ENCODE measurements around the gene CTR9. TPM values are rescaled to one million over a fixed set of nuclear protein-coding genes. Genes with fewer than 3 reads are reported as not detected.
A peak's percentile ranks its signal among the peaks of the same experiment; 100 is the strongest.

The CTR9 gene
- total and polyA plus RNA-seq, 2 experiments from 2014 or later = 29.0 to 32.7 TPM

DNA sequence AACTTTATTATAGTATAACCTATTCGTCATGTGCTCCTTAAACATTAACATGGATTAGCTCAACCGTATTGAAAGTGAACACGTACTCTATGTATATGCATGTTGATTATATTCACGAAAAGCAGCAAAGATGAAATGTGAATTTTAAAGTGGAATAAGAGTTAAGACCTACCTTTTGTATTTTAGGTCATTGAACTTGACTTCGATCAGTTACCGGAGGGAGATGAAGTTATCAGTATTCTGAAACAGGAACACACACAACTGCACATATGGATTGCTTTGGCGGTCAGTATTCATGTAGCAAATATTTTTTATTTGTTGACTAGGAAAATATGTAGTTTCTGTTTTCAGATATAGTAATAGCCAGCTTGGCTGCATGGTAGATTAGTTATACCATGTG lies 1.4 kb downstream of the CTR9 start:
- Histone ChIP-seq H3F3A (replicated peaks; ENCODE audit: low read depth) (0 out of 2 replicates have a peak, but pooled peaks cover 3% of the 10 kb centered on the region), H4K20me1 (replicated peaks; ENCODE audit: insufficient read depth) (0 out of 2 replicates have a peak, but pooled peaks cover 5% of the 10 kb centered on the region), H3K27ac (ENCODE audit: low read depth) (no peak overlapping the region), H2AFZ (no peak overlapping the region), H3K4me1 (ENCODE audit: insufficient read depth) (peaks cover 7% of the 10 kb centered on the region), H3K9me2 (ENCODE audit: insufficient read depth) (no peaks in the 10 kb centered on the region), H3K27me3 (ENCODE audit: insufficient read depth) (no peaks in the 10 kb centered on the region), H3K36me3 (ENCODE audit: insufficient read depth) (peaks cover 9% of the 10 kb centered on the region; the same call in 1 of the 2 replicates), H3K4me2 (peak overlapping the region; percentile 93), H3K79me2 (replicated peaks; ENCODE audit: insufficient read depth) (peaks cover 18% of the 10 kb centered on the region), H3K4me3 (peak overlapping the region; percentile 94)
- no peak for TF ChIP-seq REST (IDR thresholded peaks at IDR 0.05; ENCODE audit: unreplicated experiment)
- no peak for TF ChIP-seq CREB1 (CRISPR knock-in tag; IDR thresholded peaks at IDR 0.05; ENCODE audit: low read depth)
- TF ChIP-seq, protein P1, sequence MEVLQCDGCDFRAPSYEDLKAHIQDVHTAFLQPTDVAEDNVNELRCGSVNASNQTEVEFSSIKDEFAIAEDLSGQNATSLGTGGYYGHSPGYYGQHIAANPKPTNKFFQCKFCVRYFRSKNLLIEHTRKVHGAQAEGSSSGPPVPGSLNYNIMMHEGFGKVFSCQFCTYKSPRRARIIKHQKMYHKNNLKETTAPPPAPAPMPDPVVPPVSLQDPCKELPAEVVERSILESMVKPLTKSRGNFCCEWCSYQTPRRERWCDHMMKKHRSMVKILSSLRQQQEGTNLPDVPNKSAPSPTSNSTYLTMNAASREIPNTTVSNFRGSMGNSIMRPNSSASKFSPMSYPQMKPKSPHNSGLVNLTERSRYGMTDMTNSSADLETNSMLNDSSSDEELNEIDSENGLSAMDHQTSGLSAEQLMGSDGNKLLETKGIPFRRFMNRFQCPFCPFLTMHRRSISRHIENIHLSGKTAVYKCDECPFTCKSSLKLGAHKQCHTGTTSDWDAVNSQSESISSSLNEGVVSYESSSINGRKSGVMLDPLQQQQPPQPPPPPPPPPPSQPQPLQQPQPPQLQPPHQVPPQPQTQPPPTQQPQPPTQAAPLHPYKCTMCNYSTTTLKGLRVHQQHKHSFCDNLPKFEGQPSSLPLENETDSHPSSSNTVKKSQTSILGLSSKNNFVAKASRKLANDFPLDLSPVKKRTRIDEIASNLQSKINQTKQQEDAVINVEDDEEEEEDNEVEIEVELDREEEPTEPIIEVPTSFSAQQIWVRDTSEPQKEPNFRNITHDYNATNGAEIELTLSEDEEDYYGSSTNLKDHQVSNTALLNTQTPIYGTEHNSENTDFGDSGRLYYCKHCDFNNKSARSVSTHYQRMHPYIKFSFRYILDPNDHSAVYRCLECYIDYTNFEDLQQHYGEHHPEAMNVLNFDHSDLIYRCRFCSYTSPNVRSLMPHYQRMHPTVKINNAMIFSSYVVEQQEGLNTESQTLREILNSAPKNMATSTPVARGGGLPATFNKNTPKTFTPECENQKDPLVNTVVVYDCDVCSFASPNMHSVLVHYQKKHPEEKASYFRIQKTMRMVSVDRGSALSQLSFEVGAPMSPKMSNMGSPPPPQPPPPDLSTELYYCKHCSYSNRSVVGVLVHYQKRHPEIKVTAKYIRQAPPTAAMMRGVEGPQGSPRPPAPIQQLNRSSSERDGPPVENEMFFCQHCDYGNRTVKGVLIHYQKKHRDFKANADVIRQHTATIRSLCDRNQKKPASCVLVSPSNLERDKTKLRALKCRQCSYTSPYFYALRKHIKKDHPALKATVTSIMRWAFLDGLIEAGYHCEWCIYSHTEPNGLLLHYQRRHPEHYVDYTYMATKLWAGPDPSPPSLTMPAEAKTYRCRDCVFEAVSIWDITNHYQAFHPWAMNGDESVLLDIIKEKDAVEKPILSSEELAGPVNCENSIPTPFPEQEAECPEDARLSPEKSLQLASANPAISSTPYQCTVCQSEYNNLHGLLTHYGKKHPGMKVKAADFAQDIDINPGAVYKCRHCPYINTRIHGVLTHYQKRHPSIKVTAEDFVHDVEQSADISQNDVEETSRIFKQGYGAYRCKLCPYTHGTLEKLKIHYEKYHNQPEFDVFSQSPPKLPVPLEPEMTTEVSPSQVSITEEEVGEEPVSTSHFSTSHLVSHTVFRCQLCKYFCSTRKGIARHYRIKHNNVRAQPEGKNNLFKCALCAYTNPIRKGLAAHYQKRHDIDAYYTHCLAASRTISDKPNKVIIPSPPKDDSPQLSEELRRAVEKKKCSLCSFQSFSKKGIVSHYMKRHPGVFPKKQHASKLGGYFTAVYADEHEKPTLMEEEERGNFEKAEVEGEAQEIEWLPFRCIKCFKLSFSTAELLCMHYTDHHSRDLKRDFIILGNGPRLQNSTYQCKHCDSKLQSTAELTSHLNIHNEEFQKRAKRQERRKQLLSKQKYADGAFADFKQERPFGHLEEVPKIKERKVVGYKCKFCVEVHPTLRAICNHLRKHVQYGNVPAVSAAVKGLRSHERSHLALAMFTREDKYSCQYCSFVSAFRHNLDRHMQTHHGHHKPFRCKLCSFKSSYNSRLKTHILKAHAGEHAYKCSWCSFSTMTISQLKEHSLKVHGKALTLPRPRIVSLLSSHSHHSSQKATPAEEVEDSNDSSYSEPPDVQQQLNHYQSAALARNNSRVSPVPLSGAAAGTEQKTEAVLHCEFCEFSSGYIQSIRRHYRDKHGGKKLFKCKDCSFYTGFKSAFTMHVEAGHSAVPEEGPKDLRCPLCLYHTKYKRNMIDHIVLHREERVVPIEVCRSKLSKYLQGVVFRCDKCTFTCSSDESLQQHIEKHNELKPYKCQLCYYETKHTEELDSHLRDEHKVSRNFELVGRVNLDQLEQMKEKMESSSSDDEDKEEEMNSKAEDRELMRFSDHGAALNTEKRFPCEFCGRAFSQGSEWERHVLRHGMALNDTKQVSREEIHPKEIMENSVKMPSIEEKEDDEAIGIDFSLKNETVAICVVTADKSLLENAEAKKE (CRISPR knock-in tag; IDR thresholded peaks at IDR 0.05) = no peak
- TF ChIP-seq POLR2AphosphoS5 (IDR thresholded peaks at IDR 0.05; ENCODE audit: low read depth) = no peak
- TF ChIP-seq ZNF331 (CRISPR knock-in tag; IDR thresholded peaks at IDR 0.05; ENCODE audit: low read depth) = no peak
- no peak for TF ChIP-seq JUNB (IDR thresholded peaks at IDR 0.05; ENCODE audit: unreplicated experiment)
- TF ChIP-seq STAT1 (IDR thresholded peaks at IDR 0.05; ENCODE audit: unreplicated experiment) = no peak
- TF ChIP-seq ZNF114 (CRISPR knock-in tag; IDR thresholded peaks at IDR 0.05) = no peak
- no peak for TF ChIP-seq NANOG (IDR thresholded peaks at IDR 0.05; ENCODE audit: borderline replicate concordance)
- TF ChIP-seq ETS1 (IDR thresholded peaks at IDR 0.05) = no peak
- TF ChIP-seq, protein P2, sequence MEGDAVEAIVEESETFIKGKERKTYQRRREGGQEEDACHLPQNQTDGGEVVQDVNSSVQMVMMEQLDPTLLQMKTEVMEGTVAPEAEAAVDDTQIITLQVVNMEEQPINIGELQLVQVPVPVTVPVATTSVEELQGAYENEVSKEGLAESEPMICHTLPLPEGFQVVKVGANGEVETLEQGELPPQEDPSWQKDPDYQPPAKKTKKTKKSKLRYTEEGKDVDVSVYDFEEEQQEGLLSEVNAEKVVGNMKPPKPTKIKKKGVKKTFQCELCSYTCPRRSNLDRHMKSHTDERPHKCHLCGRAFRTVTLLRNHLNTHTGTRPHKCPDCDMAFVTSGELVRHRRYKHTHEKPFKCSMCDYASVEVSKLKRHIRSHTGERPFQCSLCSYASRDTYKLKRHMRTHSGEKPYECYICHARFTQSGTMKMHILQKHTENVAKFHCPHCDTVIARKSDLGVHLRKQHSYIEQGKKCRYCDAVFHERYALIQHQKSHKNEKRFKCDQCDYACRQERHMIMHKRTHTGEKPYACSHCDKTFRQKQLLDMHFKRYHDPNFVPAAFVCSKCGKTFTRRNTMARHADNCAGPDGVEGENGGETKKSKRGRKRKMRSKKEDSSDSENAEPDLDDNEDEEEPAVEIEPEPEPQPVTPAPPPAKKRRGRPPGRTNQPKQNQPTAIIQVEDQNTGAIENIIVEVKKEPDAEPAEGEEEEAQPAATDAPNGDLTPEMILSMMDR (conservative IDR thresholded peaks at IDR 0.05; ENCODE audit: low read depth in 2 of 2) = no peak
- TF ChIP-seq EZH2phosphoT487 (IDR thresholded peaks at IDR 0.05; ENCODE audit: unreplicated experiment) = no peak
- TF ChIP-seq EZH2 (IDR thresholded peaks at IDR 0.05; ENCODE audit: low read depth, unreplicated experiment) = no peak
- DNase-seq (ENCODE audit: low spot score) = no peak
- no peak overlapping the region for H3K27ac Mint-ChIP-seq
- no peaks in the 10 kb centered on the region for H3K27me3 Mint-ChIP-seq (ENCODE audit: insufficient read depth, low read depth, poor library complexity)
- peaks cover 4% of the 10 kb centered on the region; the same call in 2 of the 3 replicates for H3K4me1 Mint-ChIP-seq
- peaks cover 11% of the 10 kb centered on the region for H3K36me3 Mint-ChIP-seq (ENCODE audit: low read depth)
- ATAC-seq = no peak
- H3K9me3 Mint-ChIP-seq = no peaks in the 10 kb centered on the region
- peak overlapping the region; percentile 96 for H3K4me3 Mint-ChIP-seq

All from GM23338 (cell line).